ENCODE results near the gene MYCN. TPM values are rescaled to one million over a fixed set of nuclear protein-coding genes. Genes with fewer than 3 reads are reported as not detected.

MYCN gene
- total and polyA plus RNA-seq, 2 donors (not counting 3 experiments of a cell fraction or from before 2014, with no cell fraction given) = 0.47 to 6.8 TPM

- FAIRE-seq (no peak), DNase-seq (ENCODE audit: low read depth, low spot score) (no peak)
- Histone ChIP-seq H4K20me1 (replicated peaks; ENCODE audit: control insufficient read depth, extremely low read depth, insufficient read depth, low read length) (no peaks in the 10 kb centered on the region), H3K9ac (replicated peaks; ENCODE audit: extremely low read depth, insufficient read depth, low read length) (no peak overlapping the region), H2AFZ (ENCODE audit: low read depth, low read length) (no peak overlapping the region), H3K9me3 (replicated peaks; ENCODE audit: control insufficient read depth, insufficient read depth, low read length) (no peaks in the 10 kb centered on the region), H3K4me2 (ENCODE audit: insufficient read depth, low read length) (no peak overlapping the region), H3K4me3 (replicated peaks in 1 of 3; ENCODE audit: insufficient read depth in 1 of 3, low read depth in 1 of 3, low read length in 3 of 3) (no peak overlapping the region), H3K27ac (ENCODE audit: insufficient read depth, low read depth, low read length) (no peak overlapping the region), H3K27me3 (ENCODE audit: control insufficient read depth in 2 of 2, insufficient read depth in 2 of 2, low read length in 2 of 2) (no peaks in the 10 kb centered on the region), H3K79me2 (ENCODE audit: control insufficient read depth, insufficient read depth, low read length) (no peaks in the 10 kb centered on the region), H3K36me3 (ENCODE audit: control insufficient read depth in 2 of 2, extremely low read depth in 1 of 2, insufficient read depth in 2 of 2, low read length in 2 of 2) (no peaks in the 10 kb centered on the region), H3K4me1 (ENCODE audit: control insufficient read depth, extremely low read depth, insufficient read depth, low read length) (no peaks in the 10 kb centered on the region), H3K9me1 (replicated peaks; ENCODE audit: control insufficient read depth, extremely low read depth, insufficient read depth, low read length) (no peaks in the 10 kb centered on the region)
- intact Hi-C loops (cut with micrococcal nuclease) (no loop called here), dilution Hi-C loops (cut with MboI; ENCODE audit: extremely low pct_ligation_motif_present, low sequenced_read_pairs) (no loop called here)
- TF ChIP-seq EZH2 (IDR thresholded peaks at IDR 0.05; ENCODE audit: borderline replicate concordance, low read depth, low read length, severe bottlenecking) (no peak), POLR2AphosphoS5 (IDR thresholded peaks at IDR 0.05; ENCODE audit: insufficient read depth, low read depth, low read length) (no peak), JUN (IDR thresholded peaks at IDR 0.05; ENCODE audit: borderline replicate concordance, insufficient read depth, insufficient read length, low read depth) (no peak), CTCF (IDR thresholded peaks at IDR 0.05; ENCODE audit: extremely low read depth in 1 of 2, insufficient read depth in 1 of 2, low read depth in 1 of 2, low read length in 2 of 2) (no peak), POLR2A (IDR thresholded peaks at IDR 0.05; ENCODE audit: low read depth, low read length) (no peak), MYC (IDR thresholded peaks at IDR 0.05; ENCODE audit: low read depth, low read length) (no peak), GATA2 (IDR thresholded peaks at IDR 0.05; ENCODE audit: insufficient read depth, insufficient read length, low read depth, low read length) (no peak), MAX (IDR thresholded peaks at IDR 0.05; ENCODE audit: insufficient read depth, insufficient read length) (no peak), FOS (IDR thresholded peaks at IDR 0.05; ENCODE audit: borderline replicate concordance, insufficient read depth, low read length) (no peak)
- no TSS peak for BruUV-seq (replicated peaks)
- POLR2A ChIA-PET = no interaction called here
- CTCF ChIA-PET = no interaction called here
Measured at GRCh38 chr2:15971831-15972522, 31.6 kb downstream of the MYCN start.

All from endothelial cell of umbilical vein (primary cell).